DND-41 (cell line): Measurements from ENCODE around the gene WNT7B.

Source experiments
- ATAC-seq: fragments of 200-7000 bp; cut with Tn5 transposase; 3 replicates; pipeline ENCODE4 v1.9.1; 2021; ENCODE audit warnings: low read depth; ENCODE audit not compliant: insufficient read depth
- DNase-seq: peaks from one replicate; pipeline ENCODE4 v3.0.0-alpha.2; 2020
- H2AFZ ChIP-seq: 2 replicates; pipeline ENCODE4 v1.6.0; 2012; ENCODE audit warnings: low read depth, low read length
- H3K27ac ChIP-seq: 2 replicates; pipeline ENCODE4 v1.5.1; 2012; ENCODE audit warnings: low read length, inconsistent platforms
- H3K27me3 ChIP-seq: fragments of 200-600 bp; sonication (generic); 2 replicates; pipeline ENCODE4 v1.6.0; 2012; ENCODE audit warnings: low read length, mild to moderate bottlenecking, inconsistent platforms; ENCODE audit not compliant: insufficient read depth, poor library complexity
- H3K36me3 ChIP-seq: 2 replicates; pipeline ENCODE4 v1.5.1; 2012; ENCODE audit warnings: low read length, inconsistent platforms; ENCODE audit not compliant: insufficient read depth
- H3K4me1 ChIP-seq: 2 replicates; pipeline ENCODE4 v1.5.1; 2012; ENCODE audit warnings: mild to moderate bottlenecking, low read length; ENCODE audit not compliant: insufficient read depth
- H3K4me2 ChIP-seq: 2 replicates; pipeline ENCODE4 v1.6.0; 2012; ENCODE audit warnings: mild to moderate bottlenecking, moderate library complexity, low read length, inconsistent platforms; ENCODE audit not compliant: insufficient read depth
- H3K4me3 ChIP-seq, 2 experiments: fragments of 200-600 bp in 1 of 2; shearing (Covaris generic) in 1 of 2; 2 replicates each; pipeline ENCODE4 v1.5.1; 2012 to 2016; ENCODE audit warnings: inconsistent platforms in 2 of 2, low read length in 2 of 2, mild to moderate bottlenecking in 2 of 2, low read depth in 1 of 2, moderate library complexity in 1 of 2
- H3K79me2 ChIP-seq: 2 replicates; pipeline ENCODE4 v1.6.0; 2012; ENCODE audit warnings: low read length, inconsistent platforms; ENCODE audit not compliant: insufficient read depth
- H3K9ac ChIP-seq: 2 replicates; pipeline ENCODE4 v1.6.0; 2012; ENCODE audit warnings: low read depth, mild to moderate bottlenecking, inconsistent platforms, low read length, moderate library complexity
- H3K9me3 ChIP-seq: 2 replicates; pipeline ENCODE4 v1.5.1; 2012; ENCODE audit warnings: low read length, moderate library complexity, mild to moderate bottlenecking, inconsistent platforms; ENCODE audit not compliant: insufficient read depth, severe bottlenecking
- H4K20me1 ChIP-seq: 2 replicates; pipeline ENCODE4 v1.6.0; 2012; ENCODE audit warnings: low read length; ENCODE audit not compliant: insufficient read depth
- CTCF ChIP-seq: IDR thresholded peaks from 2 replicates; pipeline ENCODE4 v1.5.1; 2012; ENCODE audit warnings: borderline replicate concordance, low read length, moderate library complexity, mild to moderate bottlenecking; ENCODE audit not compliant: poor library complexity, severe bottlenecking; ENCODE audit errors: extremely low read depth
- EZH2 ChIP-seq: IDR thresholded peaks from 3 replicates; pipeline ENCODE4 v1.6.1; 2012; ENCODE audit warnings: borderline replicate concordance, low read depth, mild to moderate bottlenecking, moderate library complexity, low read length, inconsistent platforms; ENCODE audit not compliant: severe bottlenecking

The WNT7B gene

GRCh38 chr22:45993841-45994240 lies 16.9 kb upstream of the WNT7B start:
- H3K9ac ChIP-seq = no peak overlapping the region
- no peak for TF ChIP-seq CTCF
- no peak for TF ChIP-seq EZH2
- 0 out of 2 replicates have a peak, but pooled peaks cover 3% of the 10 kb centered on the region for H4K20me1 ChIP-seq
- no peaks in the 10 kb centered on the region for H3K27me3 ChIP-seq
- no peak overlapping the region for H2AFZ ChIP-seq
- no peak overlapping the region for H3K4me3 ChIP-seq
- H3K79me2 ChIP-seq = no peaks in the 10 kb centered on the region
- DNase-seq (no peak), ATAC-seq (no peak)
- H3K9me3 ChIP-seq = no peaks in the 10 kb centered on the region
- H3K27ac ChIP-seq = no peak overlapping the region
- no peak overlapping the region for H3K4me2 ChIP-seq
- H3K36me3 ChIP-seq = no peaks in the 10 kb centered on the region
- H3K4me1 ChIP-seq = no peaks in the 10 kb centered on the region

- Histone ChIP-seq H3K4me2 (no peak overlapping the region), H3K79me2 (no peaks in the 10 kb centered on the region), H3K4me3 (no peak overlapping the region), H3K27me3 (no peaks in the 10 kb centered on the region), H3K9me3 (no peaks in the 10 kb centered on the region), H2AFZ (no peak overlapping the region), H3K4me1 (no peaks in the 10 kb centered on the region), H3K9ac (no peak overlapping the region), H4K20me1 (0 out of 2 replicates have a peak, but pooled peaks cover 3% of the 10 kb centered on the region), H3K36me3 (no peaks in the 10 kb centered on the region), H3K27ac (no peak overlapping the region)
- DNase-seq (no peak), ATAC-seq (no peak)
- no peak for TF ChIP-seq EZH2
- TF ChIP-seq CTCF = no peak
These were observed 16.3 kb upstream of the WNT7B start for GRCh38 chr22:45993143-45993692.

- H3K9ac ChIP-seq = no peak overlapping the region
- no peaks in the 10 kb centered on the region for H3K4me1 ChIP-seq
- peaks cover 1% of the 10 kb centered on the region for H3K9me3 ChIP-seq
- no peaks in the 10 kb centered on the region for H3K36me3 ChIP-seq
- no peak overlapping the region for H3K4me3 ChIP-seq
- DNase-seq (no peak), ATAC-seq (no peak)
- no peak overlapping the region for H3K27ac ChIP-seq
- no peaks in the 10 kb centered on the region for H3K27me3 ChIP-seq
- no peak overlapping the region for H3K4me2 ChIP-seq
- H2AFZ ChIP-seq = no peak overlapping the region
- H3K79me2 ChIP-seq = no peaks in the 10 kb centered on the region
- TF ChIP-seq CTCF (no peak), EZH2 (no peak)
- H4K20me1 ChIP-seq = 0 out of 2 replicates have a peak, but pooled peaks cover 3% of the 10 kb centered on the region
These were observed 15.8 kb upstream of the WNT7B start for GRCh38 chr22:45992737-45993136.

GRCh38 chr22:45991098-45991497 lies 14.1 kb upstream of the WNT7B start:
- Histone ChIP-seq H3K27me3 (no peaks in the 10 kb centered on the region), H2AFZ (no peak overlapping the region), H3K79me2 (no peaks in the 10 kb centered on the region), H3K9me3 (peaks cover 6% of the 10 kb centered on the region), H3K9ac (no peak overlapping the region), H3K4me1 (no peaks in the 10 kb centered on the region), H3K36me3 (no peaks in the 10 kb centered on the region), H3K4me2 (no peak overlapping the region), H3K4me3 (no peak overlapping the region), H3K27ac (no peak overlapping the region), H4K20me1 (0 out of 2 replicates have a peak, but pooled peaks cover 3% of the 10 kb centered on the region)
- ATAC-seq (no peak), DNase-seq (no peak)
- TF ChIP-seq EZH2 (no peak), CTCF (no peak)
